Kidney epithelial cell (primary cell): Measurements from ENCODE around the gene ADARB1. TPM values are rescaled to one million over a fixed set of nuclear protein-coding genes. Genes with fewer than 3 reads are reported as not detected.

Source experiments
- DNase-seq: peaks from one replicate; pipeline ENCODE4 v3.0.0-alpha.2; 2010; ENCODE audit warnings: low read depth
- H3K27me3 ChIP-seq: 2 replicates; pipeline ENCODE4 v1.6.0; 2011; ENCODE audit warnings: low read length; ENCODE audit not compliant: control insufficient read depth, insufficient read depth
- H3K36me3 ChIP-seq: 2 replicates; pipeline ENCODE4 v1.5.1; 2011; ENCODE audit warnings: low read length; ENCODE audit not compliant: control insufficient read depth, insufficient read depth
- H3K4me3 ChIP-seq: 2 replicates; pipeline ENCODE4 v1.5.1; 2011; ENCODE audit warnings: low read depth, mild to moderate bottlenecking, control low read depth, low read length
- CTCF ChIP-seq: IDR thresholded peaks from 2 replicates; pipeline ENCODE4 v1.5.1; 2011; ENCODE audit warnings: mild to moderate bottlenecking, moderate library complexity, low read length, control low read depth, inconsistent platforms; ENCODE audit not compliant: insufficient read depth, poor library complexity, severe bottlenecking
- total RNA-seq: library from RNA; depleted of rRNA; stranded (reverse); fragments of >200 nt; gene quantifications from 2 replicates; pipeline ENCODE4 v1.2.3, GENCODE V29; 2015

Gene ADARB1
- total RNA-seq, 1 donor from 2014 or later: 6.9 TPM

- H3K27me3 ChIP-seq: no peaks in the 10 kb centered on the region
- H3K36me3 ChIP-seq: no peaks in the 10 kb centered on the region
- no peak for DNase-seq
- no peak overlapping the region for H3K4me3 ChIP-seq
- no peak for TF ChIP-seq CTCF
These were observed 128.5 kb downstream of the ADARB1 start for GRCh38 chr21:45202889-45203288.

- H3K36me3 ChIP-seq: no peaks in the 10 kb centered on the region
- H3K4me3 ChIP-seq: no peak overlapping the region
- DNase-seq: no peak
These were observed 129.6 kb downstream of the ADARB1 start for GRCh38 chr21:45203983-45204382.

GRCh38 chr21:45204395-45204794, 130.0 kb downstream of the ADARB1 start:
- no peak overlapping the region for H3K4me3 ChIP-seq
- no peaks in the 10 kb centered on the region for H3K36me3 ChIP-seq
- H3K27me3 ChIP-seq: no peaks in the 10 kb centered on the region
- no peak for TF ChIP-seq CTCF
- DNase-seq: no peak

More at GRCh38 chr21:45203983-45204382, 129.6 kb downstream of the ADARB1 start:
- H3K27me3 ChIP-seq: no peaks in the 10 kb centered on the region
- TF ChIP-seq CTCF: no peak

- H3K36me3 ChIP-seq: no peaks in the 10 kb centered on the region
- TF ChIP-seq CTCF: no peak
- H3K27me3 ChIP-seq: no peaks in the 10 kb centered on the region
These were observed 133.7 kb downstream of the ADARB1 start for GRCh38 chr21:45207839-45208626.

GRCh38 chr21:45208627-45208951, 134.2 kb downstream of the ADARB1 start:
- H3K27me3 ChIP-seq: no peaks in the 10 kb centered on the region
- no peak for TF ChIP-seq CTCF
- DNase-seq: no peak
- no peak overlapping the region for H3K4me3 ChIP-seq
- no peaks in the 10 kb centered on the region for H3K36me3 ChIP-seq

More at GRCh38 chr21:45207839-45208626, 133.7 kb downstream of the ADARB1 start:
- no peak overlapping the region for H3K4me3 ChIP-seq
- DNase-seq: no peak

GRCh38 chr21:45209046-45209445, 134.7 kb downstream of the ADARB1 start:
- no peaks in the 10 kb centered on the region for H3K36me3 ChIP-seq
- no peaks in the 10 kb centered on the region for H3K27me3 ChIP-seq
- H3K4me3 ChIP-seq: no peak overlapping the region
- DNase-seq: no peak
- no peak for TF ChIP-seq CTCF
